GM13976 (cell line): ENCODE results near the gene SLC37A1.

Source experiments
- DNase-seq: peaks from one replicate; pipeline ENCODE4 v3.0.0; 2012; ENCODE audit warnings: low spot score
- in situ Hi-C: fragments of 300-500 bp; cut with MboI; formaldehyde crosslinking; loops from one replicate; pipeline ENCODE4 v1.12.0; 2022; ENCODE audit warnings: low sequenced_read_pairs, mixed read lengths, inconsistent platforms; ENCODE audit not compliant: unreplicated experiment
- TF ChIP-seq, protein P1 (sequence below): IDR thresholded peaks from 2 replicates; pipeline ENCODE4 v1.5.1; 2012; ENCODE audit warnings: borderline replicate concordance, mild to moderate bottlenecking; ENCODE audit not compliant: insufficient read depth; ENCODE audit errors: extremely low read depth, missing control alignments, control extremely low read depth

SLC37A1 gene

DNA sequence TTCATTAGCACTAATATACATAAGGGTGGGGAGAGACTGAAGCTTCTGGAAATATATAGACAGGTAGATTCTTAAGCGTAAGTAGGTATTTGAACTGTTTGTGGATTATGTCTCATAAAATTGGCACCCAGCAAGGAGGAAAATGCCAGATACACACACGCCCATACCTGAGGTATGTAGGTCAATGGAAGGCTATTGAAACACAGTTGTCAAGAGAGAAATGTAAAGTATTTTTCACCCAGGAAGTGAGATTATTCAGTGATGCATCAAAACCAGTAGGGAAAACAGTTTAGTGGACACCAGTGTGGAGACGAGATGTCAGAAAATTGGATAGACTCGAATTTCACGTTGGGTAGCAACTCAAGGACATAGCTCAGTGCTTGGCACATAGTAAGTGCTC, 12.9 kb upstream of the SLC37A1 start:
- no peak for DNase-seq
- TF ChIP-seq, protein P1, sequence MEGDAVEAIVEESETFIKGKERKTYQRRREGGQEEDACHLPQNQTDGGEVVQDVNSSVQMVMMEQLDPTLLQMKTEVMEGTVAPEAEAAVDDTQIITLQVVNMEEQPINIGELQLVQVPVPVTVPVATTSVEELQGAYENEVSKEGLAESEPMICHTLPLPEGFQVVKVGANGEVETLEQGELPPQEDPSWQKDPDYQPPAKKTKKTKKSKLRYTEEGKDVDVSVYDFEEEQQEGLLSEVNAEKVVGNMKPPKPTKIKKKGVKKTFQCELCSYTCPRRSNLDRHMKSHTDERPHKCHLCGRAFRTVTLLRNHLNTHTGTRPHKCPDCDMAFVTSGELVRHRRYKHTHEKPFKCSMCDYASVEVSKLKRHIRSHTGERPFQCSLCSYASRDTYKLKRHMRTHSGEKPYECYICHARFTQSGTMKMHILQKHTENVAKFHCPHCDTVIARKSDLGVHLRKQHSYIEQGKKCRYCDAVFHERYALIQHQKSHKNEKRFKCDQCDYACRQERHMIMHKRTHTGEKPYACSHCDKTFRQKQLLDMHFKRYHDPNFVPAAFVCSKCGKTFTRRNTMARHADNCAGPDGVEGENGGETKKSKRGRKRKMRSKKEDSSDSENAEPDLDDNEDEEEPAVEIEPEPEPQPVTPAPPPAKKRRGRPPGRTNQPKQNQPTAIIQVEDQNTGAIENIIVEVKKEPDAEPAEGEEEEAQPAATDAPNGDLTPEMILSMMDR = no peak
- in situ Hi-C loops = no loop called here

DNA sequence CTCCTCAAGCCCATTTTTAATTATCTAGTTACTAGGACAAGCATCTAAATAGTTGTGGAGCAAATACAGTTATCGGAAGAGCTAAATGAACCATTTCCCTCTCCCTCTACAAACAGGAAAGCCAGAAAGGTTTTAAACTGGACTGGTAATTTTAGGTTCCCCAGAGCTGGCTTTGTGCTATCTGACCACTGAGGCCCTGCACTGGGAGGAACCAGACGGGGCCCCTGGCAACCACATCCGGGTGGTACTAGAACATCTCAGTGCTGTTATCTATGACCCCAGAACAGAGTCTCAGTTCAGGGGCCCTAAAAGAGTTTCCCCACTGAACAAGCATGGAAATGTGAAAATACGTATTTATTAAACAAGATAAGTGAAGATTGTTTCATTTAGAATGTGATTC, 9.9 kb upstream of the SLC37A1 start:
- DNase-seq = no peak
- in situ Hi-C loops = no loop called here
- TF ChIP-seq, protein P1 = no peak

DNA sequence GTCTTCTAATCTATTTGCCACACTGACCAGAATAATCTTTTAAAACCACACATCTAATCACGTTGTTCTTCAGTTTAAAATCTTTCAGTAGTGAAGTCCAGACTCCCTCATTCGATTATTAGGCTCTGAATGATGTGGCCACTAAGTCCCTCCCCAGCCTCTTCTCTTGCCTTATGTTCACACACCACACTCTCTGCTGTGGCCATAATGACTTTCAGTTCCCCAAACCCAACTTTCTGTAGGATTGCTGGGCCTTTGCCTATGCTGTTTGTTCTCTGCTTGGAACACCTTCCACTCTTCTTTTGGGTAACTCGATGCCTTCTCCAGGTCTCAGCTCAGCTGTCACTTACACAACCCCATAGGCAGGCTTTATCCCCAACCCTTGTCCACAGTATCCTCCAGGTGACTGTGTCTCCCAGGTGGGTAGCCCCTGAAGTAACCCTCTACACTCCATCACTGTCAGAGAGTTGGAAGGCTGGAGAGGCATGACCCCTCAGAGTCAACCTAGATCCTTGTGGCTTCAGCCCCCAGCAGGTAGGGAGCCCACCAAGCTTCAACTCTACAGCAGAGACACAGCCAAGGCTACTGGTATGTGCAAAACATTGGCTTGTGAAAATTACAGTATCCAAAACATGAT, 8.4 kb upstream of the SLC37A1 start:
- TF ChIP-seq, protein P1 = no peak
- in situ Hi-C loops = no loop called here
- peak; percentile 73 for DNase-seq

DNA sequence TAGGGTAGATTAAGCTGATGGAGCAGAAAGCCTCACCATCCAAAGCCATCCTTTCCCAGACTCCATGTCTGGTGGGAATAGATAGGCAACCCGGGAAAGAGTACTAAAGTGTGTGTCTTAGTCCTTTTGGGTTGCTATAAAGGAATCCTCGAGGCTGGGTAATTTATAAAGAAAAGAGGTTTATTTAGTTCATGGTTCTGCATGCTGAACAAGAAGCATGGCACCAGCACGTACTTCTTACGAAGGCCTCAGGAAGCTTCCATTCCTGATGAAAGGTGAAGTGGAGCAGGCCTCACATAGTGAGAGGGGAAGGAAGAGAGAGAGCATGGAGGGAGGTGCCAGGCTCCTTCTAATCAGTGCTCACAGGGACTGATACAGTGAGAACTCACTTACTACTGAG, 6.2 kb upstream of the SLC37A1 start:
- in situ Hi-C loops = no loop called here
- no peak for DNase-seq
- TF ChIP-seq, protein P1 = no peak

DNA sequence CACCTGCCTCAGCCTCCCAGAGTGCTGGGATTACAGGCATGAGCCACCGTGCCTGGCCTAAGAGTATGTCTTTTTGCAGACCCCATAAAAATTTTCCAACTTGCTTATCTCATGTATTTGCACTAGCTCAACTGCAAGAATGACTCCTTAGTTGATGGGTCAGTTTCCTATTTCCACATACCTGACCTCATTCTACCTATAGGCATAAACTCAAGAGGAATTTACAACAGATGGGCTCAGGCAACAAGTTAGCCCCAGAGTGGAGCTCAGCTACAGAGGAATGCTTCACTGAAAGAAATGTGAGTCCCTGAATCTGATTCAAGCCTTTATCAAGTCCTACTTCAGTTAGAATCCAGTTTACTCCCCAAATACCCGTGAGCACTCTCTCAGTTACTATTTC, 5.3 kb upstream of the SLC37A1 start:
- DNase-seq = no peak
- TF ChIP-seq, protein P1 = no peak
- in situ Hi-C loops = no loop called here

DNA sequence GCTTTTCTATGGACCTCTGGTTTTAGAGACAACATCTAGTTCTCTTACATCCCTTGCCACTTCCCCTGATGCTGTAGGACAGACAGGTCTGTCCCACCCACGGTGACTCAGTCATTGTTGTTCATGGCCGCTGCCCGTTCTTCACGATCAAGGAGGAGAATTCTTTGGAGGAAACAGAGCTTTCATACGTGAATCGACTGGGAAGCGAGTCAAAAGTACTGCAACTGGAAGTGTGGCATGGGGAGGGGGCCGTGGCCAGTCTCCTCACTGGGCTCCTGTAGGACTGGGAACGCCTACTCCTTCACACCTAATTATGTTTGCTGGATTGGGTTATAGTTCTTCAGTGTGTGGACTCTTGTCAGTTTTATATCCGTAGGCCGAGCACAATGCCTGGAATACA, 4.4 kb upstream of the SLC37A1 start:
- TF ChIP-seq, protein P1 = no peak
- no peak for DNase-seq
- in situ Hi-C loops = no loop called here
